ENCODE data around the gene ITPR1.

ITPR1 gene

GRCh38 chr3:4848176-4848825 lies 355.2 kb downstream of the ITPR1 start:
- ChIA-PET CTCF (no interaction called here), POLR2A (ENCODE audit: low non-redundant PET) (no interaction called here)
- no peak for TF ChIP-seq CTCF (conservative IDR thresholded peaks at IDR 0.05; ENCODE audit: low read depth)
- no peak for DNase-seq (ENCODE audit: low spot score)
- no peak overlapping the region for H3K27ac ChIP-seq

- ChIA-PET CTCF (no interaction called here), POLR2A (ENCODE audit: low non-redundant PET) (no interaction called here)
- H3K27ac ChIP-seq: no peak overlapping the region
- no peak for DNase-seq (ENCODE audit: low spot score)
- TF ChIP-seq CTCF (conservative IDR thresholded peaks at IDR 0.05; ENCODE audit: low read depth): no peak
These were observed 356.0 kb downstream of the ITPR1 start for GRCh38 chr3:4849136-4849535.

- ChIA-PET POLR2A (ENCODE audit: low non-redundant PET) (no interaction called here), CTCF (interaction anchor here (0.9 kb wide), 1 partner anchor 204 kb away, joined by 4 read pairs; no protein-coding TSS in a partner anchor)
- H3K27ac ChIP-seq: no peak overlapping the region
- TF ChIP-seq CTCF (conservative IDR thresholded peaks at IDR 0.05; ENCODE audit: low read depth): no peak
- DNase-seq (ENCODE audit: low spot score): no peak
These were observed 356.6 kb downstream of the ITPR1 start for GRCh38 chr3:4849739-4850138.

- no peak for DNase-seq (ENCODE audit: low spot score)
- ChIA-PET CTCF (interaction anchor here (0.6 to 0.9 kb wide), 2 partner anchors 17 to 203 kb away, joined by 4 read pairs; no protein-coding TSS in a partner anchor), POLR2A (ENCODE audit: low non-redundant PET) (no interaction called here)
- H3K27ac ChIP-seq: no peak overlapping the region
- TF ChIP-seq CTCF (conservative IDR thresholded peaks at IDR 0.05; ENCODE audit: low read depth): no peak
These were observed 357.2 kb downstream of the ITPR1 start for GRCh38 chr3:4850211-4850927.

GRCh38 chr3:4850928-4851265 lies 357.7 kb downstream of the ITPR1 start:
- POLR2A ChIA-PET (ENCODE audit: low non-redundant PET): no interaction called here
- CTCF ChIA-PET: interaction anchor here (0.6 kb wide), 1 partner anchor 16 kb away, joined by 4 read pairs; no protein-coding TSS in a partner anchor
- DNase-seq (ENCODE audit: low spot score): no peak
- no peak for TF ChIP-seq CTCF (conservative IDR thresholded peaks at IDR 0.05; ENCODE audit: low read depth)
- H3K27ac ChIP-seq: no peak overlapping the region

GRCh38 chr3:4852780-4853748 lies 359.9 kb downstream of the ITPR1 start:
- no peak overlapping the region for H3K27ac ChIP-seq
- ChIA-PET CTCF (no interaction called here), POLR2A (ENCODE audit: low non-redundant PET) (no interaction called here)
- TF ChIP-seq CTCF (conservative IDR thresholded peaks at IDR 0.05; ENCODE audit: low read depth): no peak
- DNase-seq (ENCODE audit: low spot score): no peak
